ENCODE data around the gene ZNF407. TPM values are rescaled to one million over a fixed set of nuclear protein-coding genes. Genes with fewer than 3 reads are reported as not detected.

Gene ZNF407
- total RNA-seq, 1 experiment from 2014 or later = 15.9 TPM

DNA sequence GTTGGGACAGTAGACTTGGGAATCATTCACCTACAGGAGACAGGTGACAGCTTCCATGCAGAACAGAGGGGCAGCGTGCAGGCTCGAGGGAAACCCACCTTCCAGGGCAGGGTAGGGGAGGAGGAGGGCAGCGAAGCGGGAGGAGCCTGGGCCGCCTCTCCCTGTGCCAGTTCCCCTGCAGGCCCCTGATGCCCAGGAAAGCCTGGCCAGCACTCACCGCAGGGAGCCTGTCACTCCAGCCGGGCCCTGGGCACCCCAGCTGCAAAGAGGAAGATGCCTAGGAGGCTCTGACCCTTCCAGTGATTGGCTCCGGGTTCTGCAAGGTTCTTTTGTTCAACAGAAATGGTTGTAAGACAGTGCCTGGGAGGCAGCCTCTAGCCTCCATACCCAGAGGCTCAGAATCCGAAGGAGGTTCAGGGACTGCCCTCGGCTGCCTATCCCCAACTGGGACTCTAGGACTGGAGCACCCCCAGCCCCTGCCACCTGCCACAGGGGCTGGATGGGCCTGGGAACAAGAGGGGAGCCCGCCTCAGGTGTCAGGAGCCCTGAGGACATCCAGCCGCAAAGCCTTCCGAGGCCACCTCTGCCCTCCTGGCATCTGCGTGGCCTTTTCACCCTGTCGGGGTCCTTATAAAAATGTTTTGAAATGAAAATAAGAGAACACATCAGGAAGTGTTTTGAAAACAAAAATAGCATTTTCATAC, 508.0 kb downstream of the ZNF407 start:
- no peaks in the 10 kb centered on the region for H3K27me3 ChIP-seq (replicated peaks; ENCODE audit: insufficient read depth, low read depth, low read length, poor library complexity)
- H3K9me3 ChIP-seq (ENCODE audit: low read depth, low read length, poor library complexity, severe bottlenecking) = no peaks in the 10 kb centered on the region
- H3K4me1 ChIP-seq (ENCODE audit: insufficient read depth, low read length, poor library complexity, severe bottlenecking) = no peaks in the 10 kb centered on the region
- H3K27ac ChIP-seq (ENCODE audit: low read depth, low read length, poor library complexity, severe bottlenecking) = no peak overlapping the region
- BruUV-seq (replicated peaks) = no TSS peak
- no peak overlapping the region for H3K4me3 ChIP-seq (ENCODE audit: low read depth, low read length, poor library complexity, severe bottlenecking)
- H3K36me3 ChIP-seq (ENCODE audit: insufficient read depth, low read length, poor library complexity, severe bottlenecking) = no peaks in the 10 kb centered on the region
- DNase-seq (ENCODE audit: low spot score) = no peak
- POLR2A ChIA-PET (ENCODE audit: low non-redundant PET) = no interaction called here
- CTCF ChIA-PET = no interaction called here
- intact Hi-C loops (cut with micrococcal nuclease; ENCODE audit: unreplicated experiment) = no loop called here
- no peak for TF ChIP-seq EZH2 (IDR thresholded peaks at IDR 0.05; ENCODE audit: borderline replicate concordance, low read depth, low read length, poor library complexity, severe bottlenecking)
- TF ChIP-seq CTCF (conservative IDR thresholded peaks at IDR 0.05; ENCODE audit: low read depth, low read length) = no peak

- intact Hi-C loops (cut with micrococcal nuclease; ENCODE audit: unreplicated experiment) = no loop called here
- Histone ChIP-seq H3K9me3 (ENCODE audit: low read depth, low read length, poor library complexity, severe bottlenecking) (no peaks in the 10 kb centered on the region), H3K4me3 (ENCODE audit: low read depth, low read length, poor library complexity, severe bottlenecking) (no peak overlapping the region), H3K4me1 (ENCODE audit: insufficient read depth, low read length, poor library complexity, severe bottlenecking) (no peaks in the 10 kb centered on the region), H3K27ac (ENCODE audit: low read depth, low read length, poor library complexity, severe bottlenecking) (no peak overlapping the region), H3K27me3 (replicated peaks; ENCODE audit: insufficient read depth, low read depth, low read length, poor library complexity) (no peaks in the 10 kb centered on the region), H3K36me3 (ENCODE audit: insufficient read depth, low read length, poor library complexity, severe bottlenecking) (no peaks in the 10 kb centered on the region)
- TF ChIP-seq CTCF (conservative IDR thresholded peaks at IDR 0.05; ENCODE audit: low read depth, low read length) = no peak
- no peak for TF ChIP-seq EZH2 (IDR thresholded peaks at IDR 0.05; ENCODE audit: borderline replicate concordance, low read depth, low read length, poor library complexity, severe bottlenecking)
- CTCF ChIA-PET = no interaction called here
- POLR2A ChIA-PET (ENCODE audit: low non-redundant PET) = no interaction called here
- no TSS peak for BruUV-seq (replicated peaks)
- DNase-seq (ENCODE audit: low spot score) = no peak
These were observed 509.1 kb downstream of the ZNF407 start for GRCh38 chr18:75106746-75107145.

DNA sequence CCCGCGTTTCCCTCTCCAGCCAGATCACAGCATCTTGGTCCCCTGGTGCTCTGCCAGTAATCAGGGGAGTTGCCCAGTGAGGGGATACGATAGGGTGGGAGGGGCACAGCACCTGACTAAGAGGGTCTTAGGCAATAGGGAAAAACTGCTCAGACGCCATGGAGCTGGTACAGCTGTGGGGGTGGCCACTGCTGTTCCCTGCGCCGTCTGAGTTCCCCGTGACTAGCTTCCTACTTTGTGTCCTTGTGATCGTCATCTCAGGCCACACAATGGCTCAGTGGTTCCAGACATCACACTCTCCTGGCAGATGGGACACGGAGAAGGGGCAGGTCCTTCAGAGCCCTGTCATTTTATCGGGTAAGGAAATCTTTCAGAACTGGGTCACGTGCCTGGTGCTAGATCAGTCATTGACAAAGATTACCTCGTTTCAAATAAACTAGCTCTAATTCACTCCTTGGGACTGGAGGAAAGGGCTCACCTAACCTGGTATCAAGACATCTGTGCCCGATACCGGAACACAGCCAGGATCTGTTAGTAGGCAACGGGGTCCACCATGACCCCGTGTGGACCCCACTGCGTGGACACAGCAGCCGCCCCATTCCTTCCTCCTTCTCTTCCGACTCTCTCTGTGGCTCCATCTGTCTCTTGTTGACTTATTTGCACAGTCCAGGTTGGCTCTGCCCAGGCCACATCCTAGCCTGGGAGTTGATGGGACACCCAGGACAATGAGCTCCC, 509.7 kb downstream of the ZNF407 start:
- TF ChIP-seq EZH2 (IDR thresholded peaks at IDR 0.05; ENCODE audit: borderline replicate concordance, low read depth, low read length, poor library complexity, severe bottlenecking) (no peak), CTCF (conservative IDR thresholded peaks at IDR 0.05; ENCODE audit: low read depth, low read length) (no peak)
- POLR2A ChIA-PET (ENCODE audit: low non-redundant PET) = no interaction called here
- Histone ChIP-seq H3K36me3 (ENCODE audit: insufficient read depth, low read length, poor library complexity, severe bottlenecking) (no peaks in the 10 kb centered on the region), H3K4me3 (ENCODE audit: low read depth, low read length, poor library complexity, severe bottlenecking) (no peak overlapping the region), H3K27ac (ENCODE audit: low read depth, low read length, poor library complexity, severe bottlenecking) (no peak overlapping the region), H3K9me3 (ENCODE audit: low read depth, low read length, poor library complexity, severe bottlenecking) (no peaks in the 10 kb centered on the region), H3K4me1 (ENCODE audit: insufficient read depth, low read length, poor library complexity, severe bottlenecking) (no peaks in the 10 kb centered on the region), H3K27me3 (replicated peaks; ENCODE audit: insufficient read depth, low read depth, low read length, poor library complexity) (no peaks in the 10 kb centered on the region)
- no peak for DNase-seq (ENCODE audit: low spot score)
- CTCF ChIA-PET = no interaction called here
- intact Hi-C loops (cut with micrococcal nuclease; ENCODE audit: unreplicated experiment) = no loop called here
- BruUV-seq (replicated peaks) = no TSS peak

All from A673 (cell line).